Activated CD8-positive, alpha-beta T cell treated with anti-CD3 and anti-CD28 coated beads, Interleukin-2, amount 10 ng/mL, durations not matched to agents 7 days and 5 days (primary cell): ENCODE measurements around the gene OR8U1. TPM values are rescaled to one million over a fixed set of nuclear protein-coding genes. Genes with fewer than 3 reads are reported as not detected.
"Not testable (repeated sequence)": the region's sequence is repeated elsewhere in the genome, so short reads cannot be mapped to it uniquely, and the experiment has no call there.

Experiments used
- ATAC-seq: fragments of 150-1000 bp; cut with Tn5 transposase; one replicate; pipeline ENCODE4 v1.10.0; 2021; ENCODE audit warnings: moderate library complexity
- CTCF ChIA-PET: fragments of 350-600 bp; sonication (Branson Sonifier 250); formaldehyde crosslinking; loops from one replicate; lab custom pipeline; 2021; ENCODE audit warnings: antibody characterized with exemption; lab: Charles Lee
- POLR2A ChIA-PET: fragments of 350-600 bp; sonication (Branson Sonifier 250); formaldehyde crosslinking; loops from one replicate; lab custom pipeline; 2021; ENCODE audit warnings: antibody characterized with exemption; lab: Charles Lee
- DNase-seq: peaks from one replicate; pipeline ENCODE4 v3.0.0-alpha.2; 2020
- H3K27ac Mint-ChIP-seq: one replicate; pipeline ENCODE4 v1.8.0; 2021; ENCODE audit warnings: mild to moderate bottlenecking, mixed read lengths
- H3K27me3 Mint-ChIP-seq: one replicate; pipeline ENCODE4 v1.8.0; 2021; ENCODE audit warnings: low read depth, mixed read lengths
- H3K36me3 Mint-ChIP-seq: one replicate; pipeline ENCODE4 v1.8.0; 2021; ENCODE audit warnings: low read depth, mixed read lengths
- H3K4me1 Mint-ChIP-seq: one replicate; pipeline ENCODE4 v1.8.0; 2021; ENCODE audit warnings: low read depth, mixed read lengths
- H3K4me3 Mint-ChIP-seq: one replicate; pipeline ENCODE4 v1.8.0; 2021; ENCODE audit warnings: mild to moderate bottlenecking, mixed read lengths
- H3K9me3 Mint-ChIP-seq: one replicate; pipeline ENCODE4 v1.8.0; 2022; ENCODE audit warnings: mixed read lengths; ENCODE audit not compliant: insufficient read depth
- total RNA-seq, 2 experiments: library from RNA; stranded (reverse); gene quantifications; one replicate each; pipeline ENCODE4 v1.2.3, GENCODE V29; 2021

OR8U1 gene
- not detected for total RNA-seq

DNA sequence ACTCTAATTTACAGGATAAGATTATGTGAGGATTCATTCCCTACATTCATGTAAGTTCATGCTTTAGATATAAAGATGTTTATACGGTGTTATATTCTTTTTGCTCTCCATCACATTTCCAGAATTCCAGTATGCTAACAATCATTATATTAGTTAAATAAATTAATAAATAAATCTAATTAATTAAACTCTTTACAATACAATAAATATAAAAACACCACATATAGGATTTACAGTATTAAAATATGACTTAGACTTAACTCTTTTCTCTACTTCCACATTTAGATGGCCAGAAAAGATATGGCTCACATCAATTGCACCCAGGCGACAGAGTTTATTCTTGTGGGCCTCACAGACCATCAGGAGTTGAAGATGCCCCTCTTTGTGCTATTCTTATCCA is at the start of gene OR8U1:
OR8U1 (plus strand) TSS at position 301 of the 400 bp plus-strand sequence; CDS start at position 301, 0 bp downstream.
- no peaks in the 10 kb centered on the region for H3K4me1 Mint-ChIP-seq
- H3K27ac Mint-ChIP-seq, result no peak within 1 kb of the TSS
- no peaks in the 10 kb centered on the region for H3K36me3 Mint-ChIP-seq
- no peak for DNase-seq
- H3K4me3 Mint-ChIP-seq, result no peak within 1 kb of the TSS
- POLR2A ChIA-PET, result no interaction called here
- H3K27me3 Mint-ChIP-seq, result no peaks in the 10 kb centered on the region
- ATAC-seq, result no peak
- peaks cover 5% of the 10 kb centered on the region for H3K9me3 Mint-ChIP-seq
- CTCF ChIA-PET, result no interaction called here

GRCh38 chr11:56331861-56332491 is 43.4 kb upstream of the OR8U1 start:
- DNase-seq (no peak), ATAC-seq (no peak)
- Mint-ChIP-seq H3K36me3 (no peaks in the 10 kb centered on the region), H3K27ac (no peak overlapping the region), H3K4me1 (no peaks in the 10 kb centered on the region), H3K9me3 (peaks cover 13% of the 10 kb centered on the region), H3K27me3 (no peaks in the 10 kb centered on the region), H3K4me3 (no peak overlapping the region)
- CTCF ChIA-PET, result no interaction called here
- POLR2A ChIA-PET, result no interaction called here

GRCh38 chr11:56333156-56333555 is 42.3 kb upstream of the OR8U1 start:
- Mint-ChIP-seq H3K9me3 (peaks cover 17% of the 10 kb centered on the region), H3K27me3 (no peaks in the 10 kb centered on the region), H3K4me1 (no peaks in the 10 kb centered on the region), H3K27ac (no peak overlapping the region), H3K36me3 (no peaks in the 10 kb centered on the region), H3K4me3 (no peak overlapping the region)
- CTCF ChIA-PET, result no interaction called here
- POLR2A ChIA-PET, result no interaction called here
- ATAC-seq (no peak), DNase-seq (no peak)

DNA sequence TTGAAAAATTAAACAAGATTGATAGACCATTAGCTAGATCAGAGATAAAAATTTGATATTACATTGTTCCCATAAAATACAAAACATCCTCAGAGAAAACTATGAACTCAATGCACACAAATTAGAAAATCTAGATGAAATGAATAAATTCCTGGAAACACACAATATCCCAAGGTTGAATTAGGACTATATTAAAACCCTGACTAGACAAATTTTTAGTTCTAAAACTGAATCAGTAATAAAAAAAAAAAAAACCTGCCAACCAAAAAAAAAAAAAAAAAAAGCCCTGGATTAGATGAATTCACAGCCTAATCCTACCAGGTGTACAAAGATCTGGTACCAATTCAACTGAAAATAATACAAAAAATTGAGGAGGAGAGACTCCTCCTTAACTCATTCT is 35.1 kb upstream of the OR8U1 start:
- no peak for DNase-seq
- H3K27me3 Mint-ChIP-seq, result no peaks in the 10 kb centered on the region
- peaks cover 45% of the 10 kb centered on the region for H3K9me3 Mint-ChIP-seq
- H3K4me3 Mint-ChIP-seq, result no peak overlapping the region
- no peak overlapping the region for H3K27ac Mint-ChIP-seq
- ChIA-PET POLR2A (no interaction called here), CTCF (no interaction called here)
- ATAC-seq, result no peak
- no peaks in the 10 kb centered on the region for H3K36me3 Mint-ChIP-seq
- no peaks in the 10 kb centered on the region for H3K4me1 Mint-ChIP-seq

DNA sequence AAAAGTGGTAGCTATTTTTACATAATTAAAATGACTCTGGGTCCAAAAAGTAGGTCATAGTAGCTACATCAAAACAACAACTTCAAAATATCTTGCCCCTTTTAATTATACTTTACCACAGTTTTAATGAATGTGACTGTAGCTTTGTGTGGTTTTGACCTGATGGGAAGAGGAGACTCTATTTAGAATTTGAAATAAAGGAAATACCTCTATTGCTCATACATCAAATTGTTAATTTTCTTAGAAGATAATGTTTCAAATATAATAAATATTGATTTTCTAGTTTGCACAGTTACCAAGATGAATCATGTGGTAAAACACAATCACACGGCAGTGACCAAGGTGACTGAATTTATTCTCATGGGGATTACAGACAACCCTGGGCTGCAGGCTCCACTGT is 29.7 kb upstream of the OR8U1 start, which contains the start of gene OR8K1:
OR8K1 (plus strand) TSS at position 301 of the 400 bp plus-strand sequence; CDS start at position 301, 0 bp downstream.
- ChIA-PET CTCF (no interaction called here), POLR2A (no interaction called here)
- Mint-ChIP-seq H3K4me3 (no peak within 1 kb of the TSS), H3K4me1 (no peaks in the 10 kb centered on the region), H3K36me3 (no peaks in the 10 kb centered on the region), H3K9me3 (peaks cover 40% of the 10 kb centered on the region), H3K27ac (no peak within 1 kb of the TSS), H3K27me3 (no peaks in the 10 kb centered on the region)
- DNase-seq, result no peak
- ATAC-seq, result no peak

DNA sequence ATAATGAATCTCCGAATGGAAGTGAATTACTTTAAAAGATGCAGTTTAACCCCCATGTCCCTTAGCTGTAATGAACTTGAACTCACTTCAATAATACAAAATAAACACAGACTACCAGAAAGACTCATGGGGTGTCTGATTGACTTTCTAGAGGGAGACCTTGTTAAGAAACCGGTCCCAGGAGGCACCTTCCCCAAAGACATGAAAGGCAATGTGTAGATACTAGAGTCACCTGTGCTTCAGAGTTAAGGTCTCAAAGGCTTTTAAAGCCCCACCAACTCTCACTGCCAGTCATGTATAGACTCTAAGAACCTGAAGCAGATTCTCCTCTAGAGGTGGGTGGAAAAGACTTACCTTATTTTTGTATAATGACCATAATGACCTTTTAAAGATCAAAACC is 21.4 kb upstream of the OR8U1 start, which contains the start of gene OR8J1:
OR8J1 (plus strand) TSS at position 301 of the 400 bp plus-strand sequence. CDS start 5,956 bp downstream, outside the sequence.
- Mint-ChIP-seq H3K27me3 (no peaks in the 10 kb centered on the region), H3K4me1 (no peaks in the 10 kb centered on the region), H3K9me3 (peaks cover 7% of the 10 kb centered on the region), H3K36me3 (no peaks in the 10 kb centered on the region), H3K27ac (no peak within 1 kb of the TSS), H3K4me3 (no peak within 1 kb of the TSS)
- ChIA-PET CTCF (no interaction called here), POLR2A (no interaction called here)
- DNase-seq, result no peak
- no peak for ATAC-seq

DNA sequence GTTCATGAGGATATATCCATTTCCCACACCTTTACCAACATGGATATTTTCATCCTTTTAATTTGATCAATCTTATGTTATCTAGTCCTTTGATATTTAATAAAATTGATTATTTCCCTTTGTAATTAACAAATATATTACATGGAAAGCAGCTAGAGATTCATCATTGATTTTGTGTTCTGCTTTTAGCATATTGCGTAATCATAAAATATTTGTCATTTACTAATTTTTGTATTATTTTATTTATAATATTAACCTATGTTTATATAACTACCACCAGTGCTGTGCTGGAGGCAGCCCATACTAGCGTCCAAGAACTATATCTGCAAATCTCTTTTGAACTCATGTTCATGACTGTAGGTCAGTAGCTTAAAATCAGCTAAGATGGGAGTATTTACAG is 4.7 kb downstream of the OR8U1 start:
- no peak overlapping the region for H3K27ac Mint-ChIP-seq
- ChIA-PET CTCF (no interaction called here), POLR2A (no interaction called here)
- H3K9me3 Mint-ChIP-seq, result no peaks in the 10 kb centered on the region
- no peak for DNase-seq
- no peaks in the 10 kb centered on the region for H3K27me3 Mint-ChIP-seq
- no peak for ATAC-seq
- H3K4me3 Mint-ChIP-seq, result no peak overlapping the region
- H3K36me3 Mint-ChIP-seq, result no peaks in the 10 kb centered on the region
- H3K4me1 Mint-ChIP-seq, result no peaks in the 10 kb centered on the region

GRCh38 chr11:56394381-56394780 is 19.0 kb downstream of the OR8U1 start:
- DNase-seq (no peak), ATAC-seq (no peak)
- POLR2A ChIA-PET, result no interaction called here
- Mint-ChIP-seq H3K27me3 (no peaks in the 10 kb centered on the region), H3K4me3 (no peak overlapping the region), H3K27ac (no peak overlapping the region), H3K36me3 (no peaks in the 10 kb centered on the region), H3K4me1 (no peaks in the 10 kb centered on the region), H3K9me3 (peaks cover 14% of the 10 kb centered on the region)
- CTCF ChIA-PET, result no interaction called here

DNA sequence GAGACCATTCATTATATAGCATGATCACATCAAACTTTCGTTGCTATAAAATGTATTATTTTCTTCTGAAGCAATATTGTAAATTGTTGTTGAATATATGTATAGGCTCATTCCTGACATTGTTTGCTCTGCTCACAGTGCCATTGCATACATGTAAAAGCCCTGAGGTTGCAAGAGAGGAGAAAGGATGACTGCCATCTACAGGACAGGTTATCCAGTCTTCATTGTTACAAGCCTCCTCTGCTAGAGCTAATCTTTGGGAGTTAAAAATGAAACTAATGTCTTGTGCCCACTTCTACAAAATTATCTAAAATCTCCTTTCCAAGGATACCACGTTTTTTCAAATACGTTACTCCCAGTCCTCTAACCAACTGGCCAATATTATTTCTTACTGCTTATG is 20.6 kb downstream of the OR8U1 start:
- peaks cover 18% of the 10 kb centered on the region for H3K9me3 Mint-ChIP-seq

GRCh38 chr11:56401858-56402461 is 26.5 kb downstream of the OR8U1 start:
- DNase-seq, H3K36me3 Mint-ChIP-seq, POLR2A ChIA-PET, ATAC-seq, H3K4me1 Mint-ChIP-seq, H3K4me3 Mint-ChIP-seq, H3K27me3 Mint-ChIP-seq, CTCF ChIA-PET, H3K27ac Mint-ChIP-seq: not testable (repeated sequence)
- H3K9me3 Mint-ChIP-seq, result peaks cover 32% of the 10 kb centered on the region

More for the DNA sequence above, 20.6 kb downstream of the OR8U1 start:
- no peak for DNase-seq
- H3K27ac Mint-ChIP-seq, result no peak overlapping the region
- ChIA-PET POLR2A (no interaction called here), CTCF (no interaction called here)
- no peak for ATAC-seq
- H3K27me3 Mint-ChIP-seq, result no peaks in the 10 kb centered on the region
- H3K36me3 Mint-ChIP-seq, result no peaks in the 10 kb centered on the region
- H3K4me3 Mint-ChIP-seq, result no peak overlapping the region
- no peaks in the 10 kb centered on the region for H3K4me1 Mint-ChIP-seq

DNA sequence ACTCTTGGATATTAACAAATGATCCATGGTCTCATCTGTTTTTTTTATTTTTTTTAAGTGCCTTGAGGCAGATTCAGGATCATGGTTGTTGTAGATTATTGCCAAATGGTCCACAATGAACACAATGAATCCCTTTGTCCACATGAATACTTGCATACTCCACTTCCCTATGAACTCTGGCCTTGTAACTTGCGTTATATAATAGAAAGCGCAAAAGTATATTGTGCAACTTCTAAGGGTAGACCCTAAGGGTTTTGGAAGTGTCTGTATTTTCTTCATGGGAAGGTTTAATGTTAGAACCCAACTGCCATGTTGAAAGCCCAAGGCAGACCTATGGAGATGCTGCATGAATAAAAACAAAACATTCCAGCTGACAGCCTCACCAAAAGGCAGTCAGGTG is 29.0 kb downstream of the OR8U1 start:
- Mint-ChIP-seq H3K9me3 (peaks cover 30% of the 10 kb centered on the region), H3K4me3 (no peak overlapping the region), H3K36me3 (no peaks in the 10 kb centered on the region), H3K27me3 (no peaks in the 10 kb centered on the region), H3K27ac (no peak overlapping the region), H3K4me1 (no peaks in the 10 kb centered on the region)
- ATAC-seq (no peak), DNase-seq (no peak)
- POLR2A ChIA-PET, result no interaction called here
- CTCF ChIA-PET, result no interaction called here

- Mint-ChIP-seq H3K4me3 (no peak overlapping the region), H3K27me3 (no peaks in the 10 kb centered on the region), H3K36me3 (no peaks in the 10 kb centered on the region), H3K4me1 (no peaks in the 10 kb centered on the region), H3K27ac (no peak overlapping the region), H3K9me3 (peaks cover 9% of the 10 kb centered on the region)
- POLR2A ChIA-PET, result no interaction called here
- DNase-seq (no peak), ATAC-seq (no peak)
- CTCF ChIA-PET, result no interaction called here
These were observed 35.4 kb downstream of the OR8U1 start for GRCh38 chr11:56410801-56411200.
